C4-2B (cell line): ENCODE results near the gene HSPG2.

ENCODE experiments used
- ZFX ChIP-seq: fragments of 450-650 bp; IDR thresholded peaks from 2 replicates; pipeline ENCODE4 v1.6.1; 2017
- TF ChIP-seq, protein P1 (sequence below): fragments of 450-650 bp; conservative IDR thresholded peaks from 2 replicates; pipeline ENCODE4 v1.5.1; 2017; ENCODE audit warnings: mild to moderate bottlenecking

DNA sequence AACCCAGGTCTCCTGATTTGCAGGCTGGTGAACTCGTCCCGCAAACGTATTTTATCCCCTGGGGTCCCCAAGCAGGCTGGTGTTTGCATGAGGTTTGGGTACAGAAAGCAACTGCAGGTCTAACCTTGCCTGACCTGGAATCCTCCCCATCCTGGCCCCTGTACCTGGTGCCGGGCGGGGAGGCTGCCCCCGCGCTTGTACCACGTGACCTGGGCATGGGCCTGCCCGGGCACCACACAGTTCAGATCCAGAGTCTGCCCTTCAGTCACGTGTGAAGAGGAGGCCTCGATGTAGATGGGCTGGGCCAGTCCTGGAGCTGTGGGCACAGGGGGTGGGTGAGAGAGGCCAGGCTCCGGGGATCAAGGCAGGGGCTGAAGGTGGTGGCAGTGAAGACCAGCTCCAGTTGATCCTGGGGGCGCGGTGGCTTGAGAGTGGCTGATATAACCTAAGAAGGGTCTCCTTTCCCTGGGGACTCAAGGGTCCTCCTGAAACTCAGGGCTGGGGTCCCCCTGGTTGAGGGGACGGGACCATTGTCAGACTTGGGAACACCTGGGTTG is 94.4 kb downstream of the HSPG2 start:
- TF ChIP-seq, protein P1, sequence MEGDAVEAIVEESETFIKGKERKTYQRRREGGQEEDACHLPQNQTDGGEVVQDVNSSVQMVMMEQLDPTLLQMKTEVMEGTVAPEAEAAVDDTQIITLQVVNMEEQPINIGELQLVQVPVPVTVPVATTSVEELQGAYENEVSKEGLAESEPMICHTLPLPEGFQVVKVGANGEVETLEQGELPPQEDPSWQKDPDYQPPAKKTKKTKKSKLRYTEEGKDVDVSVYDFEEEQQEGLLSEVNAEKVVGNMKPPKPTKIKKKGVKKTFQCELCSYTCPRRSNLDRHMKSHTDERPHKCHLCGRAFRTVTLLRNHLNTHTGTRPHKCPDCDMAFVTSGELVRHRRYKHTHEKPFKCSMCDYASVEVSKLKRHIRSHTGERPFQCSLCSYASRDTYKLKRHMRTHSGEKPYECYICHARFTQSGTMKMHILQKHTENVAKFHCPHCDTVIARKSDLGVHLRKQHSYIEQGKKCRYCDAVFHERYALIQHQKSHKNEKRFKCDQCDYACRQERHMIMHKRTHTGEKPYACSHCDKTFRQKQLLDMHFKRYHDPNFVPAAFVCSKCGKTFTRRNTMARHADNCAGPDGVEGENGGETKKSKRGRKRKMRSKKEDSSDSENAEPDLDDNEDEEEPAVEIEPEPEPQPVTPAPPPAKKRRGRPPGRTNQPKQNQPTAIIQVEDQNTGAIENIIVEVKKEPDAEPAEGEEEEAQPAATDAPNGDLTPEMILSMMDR, result no peak
- no peak for TF ChIP-seq ZFX
